Measurements from ENCODE around the gene NCOA7. TPM values are rescaled to one million over a fixed set of nuclear protein-coding genes. Genes with fewer than 3 reads are reported as not detected.
"Not testable (repeated sequence)": the region's sequence is repeated elsewhere in the genome, so short reads cannot be mapped to it uniquely, and the experiment has no call there.

Gene NCOA7
- total and polyA plus RNA-seq, 10 of the 15 experiments (the other 5 are each of a cell fraction or from before 2014, with no cell fraction given): 18.9 to 50.3 (median 34.2) TPM

- ATAC-seq; H3K9me3 ChIP-seq (replicated peaks; ENCODE audit: control insufficient read depth, insufficient read depth, low read length); DNase-seq (ENCODE audit: low read depth, low spot score); H2AFZ ChIP-seq (ENCODE audit: control insufficient read depth, low read depth, low read length); H3K79me2 ChIP-seq (ENCODE audit: control insufficient read depth, insufficient read depth, low read length); in situ Hi-C loops (cut with MboI); intact Hi-C loops (cut with micrococcal nuclease; ENCODE audit: unreplicated experiment); H3K4me2 ChIP-seq (ENCODE audit: control insufficient read depth, insufficient read depth); H3K9ac ChIP-seq (ENCODE audit: control insufficient read depth, insufficient read depth, low read length); H3K4me3 ChIP-seq; H3K27me3 ChIP-seq (replicated peaks in 1 of 2; ENCODE audit: control insufficient read depth in 2 of 2, insufficient read depth in 2 of 2, low read length in 1 of 2); FAIRE-seq; H4K20me1 ChIP-seq (ENCODE audit: control insufficient read depth, insufficient read depth); BruUV-seq (replicated peaks): not testable (repeated sequence)
- 65% methylated on average over 4 of the region's 4 CpGs for WGBS (ENCODE audit: insufficient coverage, insufficient replicate concordance, low lambda C conversion rate, missing lambda C conversion rate)
- RAD21 ChIA-PET (ENCODE audit: unreplicated experiment): interaction anchor here (0.9 to 5.3 kb wide), 7 partner anchors 8 to 120 kb away, joined by 3 to 27 read pairs (median 3); partner anchors contain the start of genes HINT3 and NCOA7
- H3K27ac ChIP-seq (ENCODE audit: control insufficient read depth, insufficient read depth): peak overlapping the region; percentile 3; the same call in 1 of the 2 replicates
- POLR2A ChIA-PET: interaction anchor here (1.3 kb wide), 1 partner anchor 8 kb away, joined by 9 read pairs; no protein-coding TSS in a partner anchor
- H3K4me1 ChIP-seq (ENCODE audit: control insufficient read depth, insufficient read depth, low read length): peaks cover 16% of the 10 kb centered on the region
- TF ChIP-seq NR2F1 (conservative IDR thresholded peaks at IDR 0.05): peak; percentile 63
- CTCF ChIA-PET: interaction anchor here (1.0 to 4.5 kb wide), 11 partner anchors 10 to 130 kb away, joined by 3 to 26 read pairs (median 5); partner anchors contain the start of genes HINT3 and NCOA7
- SMC1A ChIA-PET (ENCODE audit: uncharacterized antibody, unreplicated experiment): interaction anchor here (0.9 to 2.3 kb wide), 13 partner anchors 8 to 130 kb away, joined by 3 to 7 read pairs (median 4); partner anchors contain the start of genes NCOA7 and TRMT11
- H3K36me3 ChIP-seq (ENCODE audit: control insufficient read depth in 2 of 2, insufficient read depth in 2 of 2, low read length in 1 of 2): peaks cover 0 to 12% of the 10 kb centered on the region in 2 experiments; a peak in 2 of 4 replicates
These were observed 120.3 kb downstream of the NCOA7 start for GRCh38 chr6:125911051-125911451.

- H3K9me3 ChIP-seq (replicated peaks; ENCODE audit: control insufficient read depth, insufficient read depth, low read length); DNase-seq (ENCODE audit: low read depth, low spot score); in situ Hi-C loops (cut with MboI); H3K36me3 ChIP-seq (ENCODE audit: control insufficient read depth in 2 of 2, insufficient read depth in 2 of 2, low read length in 1 of 2); H3K27ac ChIP-seq (ENCODE audit: control insufficient read depth, insufficient read depth); H2AFZ ChIP-seq (ENCODE audit: control insufficient read depth, low read depth, low read length); FAIRE-seq; H3K4me2 ChIP-seq (ENCODE audit: control insufficient read depth, insufficient read depth); intact Hi-C loops (cut with micrococcal nuclease; ENCODE audit: unreplicated experiment); H3K9ac ChIP-seq (ENCODE audit: control insufficient read depth, insufficient read depth, low read length); H3K4me3 ChIP-seq; ATAC-seq; RAD21 ChIA-PET (ENCODE audit: unreplicated experiment); BruUV-seq (replicated peaks); H3K27me3 ChIP-seq (replicated peaks in 1 of 2; ENCODE audit: control insufficient read depth in 2 of 2, insufficient read depth in 2 of 2, low read length in 1 of 2); H3K79me2 ChIP-seq (ENCODE audit: control insufficient read depth, insufficient read depth, low read length); POLR2A ChIA-PET; H4K20me1 ChIP-seq (ENCODE audit: control insufficient read depth, insufficient read depth): not testable (repeated sequence)
- SMC1A ChIA-PET (ENCODE audit: uncharacterized antibody, unreplicated experiment): interaction anchor here (1.5 to 1.6 kb wide), 2 partner anchors 29 to 62 kb away, joined by 3 read pairs; no protein-coding TSS in a partner anchor
- H3K4me1 ChIP-seq (ENCODE audit: control insufficient read depth, insufficient read depth, low read length): peaks cover 16% of the 10 kb centered on the region
- WGBS (ENCODE audit: insufficient coverage, insufficient replicate concordance, low lambda C conversion rate, missing lambda C conversion rate): 66% methylated on average over 2 of the region's 2 CpGs
- CTCF ChIA-PET: interaction anchor here (2.9 kb wide), 1 partner anchor 63 kb away, joined by 13 read pairs; no protein-coding TSS in a partner anchor
These were observed 121.7 kb downstream of the NCOA7 start for GRCh38 chr6:125912430-125912829.

Measured in GM12878 (cell line).